Endothelial cell (in vitro differentiated cells): ENCODE measurements around the gene CLEC4G. TPM values are rescaled to one million over a fixed set of nuclear protein-coding genes. Genes with fewer than 3 reads are reported as not detected.

Experiments used
- DNase-seq: peaks from one replicate; pipeline ENCODE4 v3.0.0; 2021; ENCODE audit warnings: low spot score
- H3K27ac Mint-ChIP-seq: one replicate; pipeline ENCODE4 v1.8.0; 2021; ENCODE audit warnings: mixed read lengths, inconsistent platforms; ENCODE audit not compliant: unreplicated experiment
- H3K27me3 Mint-ChIP-seq: one replicate; pipeline ENCODE4 v1.8.0; 2021; ENCODE audit warnings: mild to moderate bottlenecking, moderate library complexity, mixed read lengths, inconsistent platforms; ENCODE audit not compliant: unreplicated experiment
- H3K36me3 Mint-ChIP-seq: one replicate; pipeline ENCODE4 v1.8.0; 2021; ENCODE audit warnings: mild to moderate bottlenecking, low read depth, mixed read lengths, inconsistent platforms; ENCODE audit not compliant: unreplicated experiment
- H3K4me1 Mint-ChIP-seq: one replicate; pipeline ENCODE4 v1.8.0; 2021; ENCODE audit warnings: mild to moderate bottlenecking, mixed read lengths, inconsistent platforms; ENCODE audit not compliant: unreplicated experiment
- H3K4me3 Mint-ChIP-seq: one replicate; pipeline ENCODE4 v1.8.0; 2021; ENCODE audit warnings: mild to moderate bottlenecking, mixed read lengths, inconsistent platforms; ENCODE audit not compliant: unreplicated experiment
- H3K9me3 Mint-ChIP-seq: one replicate; pipeline ENCODE4 v1.8.0; 2021; ENCODE audit warnings: mixed read lengths, inconsistent platforms; ENCODE audit not compliant: unreplicated experiment
- total RNA-seq: library from RNA; stranded (reverse); fragmentation: NEBNext Ultra II Directional; extraction: Animal tissue kit (Norgen Biotek cat#: 25700); gene quantifications from one replicate; pipeline ENCODE4 v1.2.1, GENCODE V29; 2021; ENCODE audit not compliant: unreplicated experiment
- TF ChIP-seq, protein P1 (sequence below): fragments of 200-600 bp; sonication (generic); IDR thresholded peaks from one replicate; pipeline ENCODE4 v1.5.0; 2021; ENCODE audit warnings: antibody characterized with exemption; ENCODE audit not compliant: unreplicated experiment

The CLEC4G gene
- total RNA-seq, 1 donor from 2014 or later: not detected

GRCh38 chr19:7701654-7702457 lies 30.1 kb downstream of the CLEC4G start, which contains the start of gene FCER2:
Gene FCER2 (minus strand): TSS chr19:7702131. CDS start chr19:7699760, 2,371 bp downstream.
- no peaks in the 10 kb centered on the region for H3K36me3 Mint-ChIP-seq
- peaks cover 16% of the 10 kb centered on the region for H3K27me3 Mint-ChIP-seq
- H3K4me1 Mint-ChIP-seq: no peaks in the 10 kb centered on the region
- no peak within 1 kb of the TSS for H3K27ac Mint-ChIP-seq
- no peak for DNase-seq
- TF ChIP-seq, protein P1, sequence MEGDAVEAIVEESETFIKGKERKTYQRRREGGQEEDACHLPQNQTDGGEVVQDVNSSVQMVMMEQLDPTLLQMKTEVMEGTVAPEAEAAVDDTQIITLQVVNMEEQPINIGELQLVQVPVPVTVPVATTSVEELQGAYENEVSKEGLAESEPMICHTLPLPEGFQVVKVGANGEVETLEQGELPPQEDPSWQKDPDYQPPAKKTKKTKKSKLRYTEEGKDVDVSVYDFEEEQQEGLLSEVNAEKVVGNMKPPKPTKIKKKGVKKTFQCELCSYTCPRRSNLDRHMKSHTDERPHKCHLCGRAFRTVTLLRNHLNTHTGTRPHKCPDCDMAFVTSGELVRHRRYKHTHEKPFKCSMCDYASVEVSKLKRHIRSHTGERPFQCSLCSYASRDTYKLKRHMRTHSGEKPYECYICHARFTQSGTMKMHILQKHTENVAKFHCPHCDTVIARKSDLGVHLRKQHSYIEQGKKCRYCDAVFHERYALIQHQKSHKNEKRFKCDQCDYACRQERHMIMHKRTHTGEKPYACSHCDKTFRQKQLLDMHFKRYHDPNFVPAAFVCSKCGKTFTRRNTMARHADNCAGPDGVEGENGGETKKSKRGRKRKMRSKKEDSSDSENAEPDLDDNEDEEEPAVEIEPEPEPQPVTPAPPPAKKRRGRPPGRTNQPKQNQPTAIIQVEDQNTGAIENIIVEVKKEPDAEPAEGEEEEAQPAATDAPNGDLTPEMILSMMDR: no peak
- H3K4me3 Mint-ChIP-seq: no peak within 1 kb of the TSS
- no peaks in the 10 kb centered on the region for H3K9me3 Mint-ChIP-seq

DNA sequence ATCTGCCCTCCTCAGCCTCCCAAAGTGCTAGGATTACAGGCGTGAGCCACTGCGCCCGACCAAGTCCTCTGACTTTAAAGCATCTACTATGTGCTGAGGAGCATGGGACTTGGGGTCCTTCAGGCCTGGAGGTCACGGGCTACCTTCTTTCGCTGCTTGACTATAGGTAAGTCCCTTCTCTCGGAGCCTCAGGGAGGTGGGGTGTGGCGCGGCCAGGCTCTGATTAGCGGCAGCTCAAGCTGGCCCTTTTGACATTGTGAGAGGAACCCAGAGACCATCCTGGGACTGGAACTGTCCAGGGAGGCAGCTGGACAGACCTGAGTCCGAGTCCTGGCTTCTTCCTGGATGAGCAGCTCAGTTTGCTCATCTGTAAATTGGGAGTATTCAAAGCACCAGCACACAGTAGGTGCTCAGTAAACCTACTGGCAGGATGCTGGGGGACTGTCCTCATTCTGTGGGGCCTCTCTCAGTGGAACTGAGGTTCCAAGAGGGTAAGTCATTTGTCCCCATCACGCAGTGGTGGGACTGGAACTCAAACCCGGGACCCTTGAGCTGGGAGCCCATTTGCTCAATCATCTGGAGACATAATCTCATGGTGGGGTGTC lies 30.8 kb downstream of the CLEC4G start:
- Mint-ChIP-seq H3K4me1 (no peaks in the 10 kb centered on the region), H3K4me3 (no peak overlapping the region), H3K36me3 (no peaks in the 10 kb centered on the region), H3K27me3 (peaks cover 18% of the 10 kb centered on the region), H3K27ac (no peak overlapping the region), H3K9me3 (no peaks in the 10 kb centered on the region)
- no peak for DNase-seq
- TF ChIP-seq, protein P1: no peak

DNA sequence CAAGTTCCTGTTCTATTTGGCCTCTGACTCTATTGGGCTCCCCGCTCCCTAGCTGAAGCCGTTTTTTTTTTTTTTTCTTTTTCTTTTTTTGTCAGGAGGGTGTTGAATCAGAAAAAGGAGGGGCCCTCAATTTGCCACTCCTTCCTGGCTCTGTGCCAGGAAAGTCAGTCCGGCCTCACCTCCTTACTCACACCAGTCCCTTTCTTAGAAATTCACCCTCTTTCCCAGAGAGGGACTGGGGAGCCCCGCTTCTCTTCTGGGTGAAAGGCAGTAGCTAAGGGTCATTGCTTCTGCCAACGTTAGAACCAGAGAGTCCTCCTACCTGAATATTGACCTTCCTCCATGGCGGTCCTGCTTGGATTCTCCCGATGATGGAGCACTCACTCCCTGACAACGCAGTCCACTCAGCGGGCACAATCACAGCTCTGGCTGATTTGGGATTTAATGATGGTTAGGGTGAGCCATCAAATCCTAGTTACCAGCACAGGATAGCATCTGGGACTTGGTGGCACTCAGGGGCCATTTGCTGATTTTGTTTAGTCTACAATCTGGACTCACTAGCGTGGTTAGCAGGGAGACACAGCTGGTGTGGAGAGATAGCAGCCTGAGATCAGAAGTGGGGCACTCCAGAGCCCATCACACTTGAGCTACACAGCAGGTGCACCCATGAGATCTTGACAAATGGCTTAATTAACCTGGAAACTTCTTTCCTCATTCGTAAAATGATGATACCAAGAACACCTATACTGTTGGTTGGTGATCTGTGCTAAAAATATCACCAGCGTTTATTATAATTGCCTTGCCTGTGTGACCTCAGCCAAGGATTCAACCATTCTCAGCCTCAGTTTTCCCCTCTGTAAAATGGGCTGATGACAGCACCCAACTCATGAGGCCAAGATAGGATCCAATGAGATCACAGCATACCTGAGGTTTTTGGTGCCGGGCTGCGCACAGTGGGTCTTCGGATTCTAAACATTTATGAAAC lies 32.2 kb downstream of the CLEC4G start:
- Mint-ChIP-seq H3K36me3 (no peaks in the 10 kb centered on the region), H3K27me3 (peaks cover 13% of the 10 kb centered on the region), H3K4me3 (peak overlapping the region; percentile 53), H3K9me3 (no peaks in the 10 kb centered on the region), H3K27ac (no peak overlapping the region), H3K4me1 (no peaks in the 10 kb centered on the region)
- TF ChIP-seq, protein P1: no peak
- no peak for DNase-seq

GRCh38 chr19:7699003-7699402 lies 32.9 kb downstream of the CLEC4G start:
- H3K9me3 Mint-ChIP-seq: no peaks in the 10 kb centered on the region
- H3K36me3 Mint-ChIP-seq: no peaks in the 10 kb centered on the region
- no peak overlapping the region for H3K4me3 Mint-ChIP-seq
- peaks cover 13% of the 10 kb centered on the region for H3K27me3 Mint-ChIP-seq
- no peak overlapping the region for H3K27ac Mint-ChIP-seq
- TF ChIP-seq, protein P1: no peak
- DNase-seq: no peak
- H3K4me1 Mint-ChIP-seq: no peaks in the 10 kb centered on the region
